K562 (cell line): ENCODE data around the gene LYVE1. TPM values are rescaled to one million over a fixed set of nuclear protein-coding genes. Genes with fewer than 3 reads are reported as not detected.

Source experiments
- CAMTA2 ChIP-seq: fragments of 250-450 bp; sonication (Bioruptor Pico); conservative IDR thresholded peaks from 2 replicates; pipeline ENCODE4 v1.5.1; 2022
- CBFA2T3 ChIP-seq: fragments of 450-650 bp; IDR thresholded peaks from 2 replicates; pipeline ENCODE4 v1.6.1; 2017
- HNRNPH1 ChIP-seq: fragments of 200-400 bp; formaldehyde crosslinking; optimal IDR thresholded peaks from 2 replicates; pipeline ENCODE3; 2017; ENCODE audit warnings: low read depth, mild to moderate bottlenecking, low read length, moderate library complexity
- MECOM ChIP-seq: fragments of 250-450 bp; sonication (Bioruptor Pico); IDR thresholded peaks from 2 replicates; pipeline ENCODE4 v1.8.0; 2022; ENCODE audit warnings: inconsistent platforms
- ZNF75A ChIP-seq: fragments of 450-650 bp; formaldehyde crosslinking; IDR thresholded peaks from 2 replicates; pipeline ENCODE4 v1.4.0; 2020; ENCODE audit warnings: mild to moderate bottlenecking
- polyA plus RNA-seq, 8 experiments: library from polyadenylated mRNA; depleted of rRNA in 4 of 8; stranded (reverse) in 5 of 8; unstranded in 3 of 8; fragments of >200 nt; fragmentation: Nextera tagmentation in 2 of 8; fragmentation: Illumina TruSeq in 1 of 8; extraction: Ambion mirVana in 2 of 8; extraction: Trizol in 1 of 8; gene quantifications; 2 replicates each; pipeline versions ENCODE4 v1.2.1 to v1.2.3, GENCODE V29; 2011 to 2014; ENCODE audit warnings: inconsistent platforms in 1 of 8, missing spikeins in 1 of 8
- total RNA-seq, 7 experiments: library from RNA; depleted of rRNA in 6 of 7; stranded (reverse); fragments of >200 nt in 6 of 7; fragmentation: Illumina TruSeq in 2 of 7; extraction: Trizol in 2 of 7; gene quantifications; 2 replicates each; pipeline versions ENCODE4 v1.2.1 to v1.2.3, GENCODE V29; 2011 to 2021; ENCODE audit warnings: low replicate concordance in 1 of 7
- TF ChIP-seq, protein P1 (sequence below): sonication (generic); formaldehyde crosslinking; IDR thresholded peaks from 2 replicates; pipeline ENCODE4 v1.8.0; 2022; ENCODE audit warnings: mild to moderate bottlenecking, missing genetic modification reagents
- TF ChIP-seq, protein P2 (sequence below): sonication (generic); formaldehyde crosslinking; IDR thresholded peaks from 2 replicates; pipeline ENCODE4 v1.8.0; 2022; ENCODE audit warnings: mild to moderate bottlenecking, missing genetic modification reagents, borderline replicate concordance

Gene LYVE1
- total and polyA plus RNA-seq, 9 of the 15 experiments (the other 6 are each of a cell fraction or from before 2014, with no cell fraction given): 0.06 to 1.1 (median 0.14) TPM; not detected in 1

DNA sequence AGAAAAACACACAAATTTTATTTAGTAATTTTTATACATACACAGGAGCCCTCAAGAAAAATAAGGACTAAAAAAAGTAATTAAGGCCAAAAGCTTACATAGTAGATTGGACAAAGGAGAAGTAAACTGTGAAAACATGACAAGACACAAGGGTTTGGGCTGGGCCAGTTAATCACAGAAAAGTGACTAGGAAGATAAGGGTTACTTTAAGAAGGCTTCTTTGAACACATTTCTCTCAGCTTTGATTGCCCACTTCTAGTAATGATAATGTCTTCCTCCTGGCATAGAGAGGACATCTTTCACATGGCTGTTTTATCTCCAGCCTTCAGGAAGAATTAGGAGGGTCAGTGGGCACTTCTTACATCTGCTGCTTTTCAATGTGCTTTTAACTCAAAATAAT, 30.9 kb downstream of the LYVE1 start (continued):
- TF ChIP-seq, protein P1, sequence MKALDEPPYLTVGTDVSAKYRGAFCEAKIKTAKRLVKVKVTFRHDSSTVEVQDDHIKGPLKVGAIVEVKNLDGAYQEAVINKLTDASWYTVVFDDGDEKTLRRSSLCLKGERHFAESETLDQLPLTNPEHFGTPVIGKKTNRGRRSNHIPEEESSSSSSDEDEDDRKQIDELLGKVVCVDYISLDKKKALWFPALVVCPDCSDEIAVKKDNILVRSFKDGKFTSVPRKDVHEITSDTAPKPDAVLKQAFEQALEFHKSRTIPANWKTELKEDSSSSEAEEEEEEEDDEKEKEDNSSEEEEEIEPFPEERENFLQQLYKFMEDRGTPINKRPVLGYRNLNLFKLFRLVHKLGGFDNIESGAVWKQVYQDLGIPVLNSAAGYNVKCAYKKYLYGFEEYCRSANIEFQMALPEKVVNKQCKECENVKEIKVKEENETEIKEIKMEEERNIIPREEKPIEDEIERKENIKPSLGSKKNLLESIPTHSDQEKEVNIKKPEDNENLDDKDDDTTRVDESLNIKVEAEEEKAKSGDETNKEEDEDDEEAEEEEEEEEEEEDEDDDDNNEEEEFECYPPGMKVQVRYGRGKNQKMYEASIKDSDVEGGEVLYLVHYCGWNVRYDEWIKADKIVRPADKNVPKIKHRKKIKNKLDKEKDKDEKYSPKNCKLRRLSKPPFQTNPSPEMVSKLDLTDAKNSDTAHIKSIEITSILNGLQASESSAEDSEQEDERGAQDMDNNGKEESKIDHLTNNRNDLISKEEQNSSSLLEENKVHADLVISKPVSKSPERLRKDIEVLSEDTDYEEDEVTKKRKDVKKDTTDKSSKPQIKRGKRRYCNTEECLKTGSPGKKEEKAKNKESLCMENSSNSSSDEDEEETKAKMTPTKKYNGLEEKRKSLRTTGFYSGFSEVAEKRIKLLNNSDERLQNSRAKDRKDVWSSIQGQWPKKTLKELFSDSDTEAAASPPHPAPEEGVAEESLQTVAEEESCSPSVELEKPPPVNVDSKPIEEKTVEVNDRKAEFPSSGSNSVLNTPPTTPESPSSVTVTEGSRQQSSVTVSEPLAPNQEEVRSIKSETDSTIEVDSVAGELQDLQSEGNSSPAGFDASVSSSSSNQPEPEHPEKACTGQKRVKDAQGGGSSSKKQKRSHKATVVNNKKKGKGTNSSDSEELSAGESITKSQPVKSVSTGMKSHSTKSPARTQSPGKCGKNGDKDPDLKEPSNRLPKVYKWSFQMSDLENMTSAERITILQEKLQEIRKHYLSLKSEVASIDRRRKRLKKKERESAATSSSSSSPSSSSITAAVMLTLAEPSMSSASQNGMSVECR: no peak
- TF ChIP-seq, protein P2, sequence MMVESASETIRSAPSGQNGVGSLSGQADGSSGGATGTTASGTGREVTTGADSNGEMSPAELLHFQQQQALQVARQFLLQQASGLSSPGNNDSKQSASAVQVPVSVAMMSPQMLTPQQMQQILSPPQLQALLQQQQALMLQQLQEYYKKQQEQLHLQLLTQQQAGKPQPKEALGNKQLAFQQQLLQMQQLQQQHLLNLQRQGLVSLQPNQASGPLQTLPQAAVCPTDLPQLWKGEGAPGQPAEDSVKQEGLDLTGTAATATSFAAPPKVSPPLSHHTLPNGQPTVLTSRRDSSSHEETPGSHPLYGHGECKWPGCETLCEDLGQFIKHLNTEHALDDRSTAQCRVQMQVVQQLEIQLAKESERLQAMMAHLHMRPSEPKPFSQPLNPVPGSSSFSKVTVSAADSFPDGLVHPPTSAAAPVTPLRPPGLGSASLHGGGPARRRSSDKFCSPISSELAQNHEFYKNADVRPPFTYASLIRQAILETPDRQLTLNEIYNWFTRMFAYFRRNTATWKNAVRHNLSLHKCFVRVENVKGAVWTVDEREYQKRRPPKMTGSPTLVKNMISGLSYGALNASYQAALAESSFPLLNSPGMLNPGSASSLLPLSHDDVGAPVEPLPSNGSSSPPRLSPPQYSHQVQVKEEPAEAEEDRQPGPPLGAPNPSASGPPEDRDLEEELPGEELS (CRISPR knock-in tag): no peak
- TF ChIP-seq ZNF75A (CRISPR knock-in tag): no peak
- no peak for TF ChIP-seq HNRNPH1
- TF ChIP-seq MECOM: peak; percentile 76
- TF ChIP-seq CAMTA2: no peak
- 0 out of 2 replicates have a peak, but pooled peaks have one; percentile 21 for TF ChIP-seq CBFA2T3
